Measurements from ENCODE around the gene POU5F1. TPM values are rescaled to one million over a fixed set of nuclear protein-coding genes. Genes with fewer than 3 reads are reported as not detected.

POU5F1 gene
- total RNA-seq, 1 experiment from 2014 or later = 32.7 TPM

DNA sequence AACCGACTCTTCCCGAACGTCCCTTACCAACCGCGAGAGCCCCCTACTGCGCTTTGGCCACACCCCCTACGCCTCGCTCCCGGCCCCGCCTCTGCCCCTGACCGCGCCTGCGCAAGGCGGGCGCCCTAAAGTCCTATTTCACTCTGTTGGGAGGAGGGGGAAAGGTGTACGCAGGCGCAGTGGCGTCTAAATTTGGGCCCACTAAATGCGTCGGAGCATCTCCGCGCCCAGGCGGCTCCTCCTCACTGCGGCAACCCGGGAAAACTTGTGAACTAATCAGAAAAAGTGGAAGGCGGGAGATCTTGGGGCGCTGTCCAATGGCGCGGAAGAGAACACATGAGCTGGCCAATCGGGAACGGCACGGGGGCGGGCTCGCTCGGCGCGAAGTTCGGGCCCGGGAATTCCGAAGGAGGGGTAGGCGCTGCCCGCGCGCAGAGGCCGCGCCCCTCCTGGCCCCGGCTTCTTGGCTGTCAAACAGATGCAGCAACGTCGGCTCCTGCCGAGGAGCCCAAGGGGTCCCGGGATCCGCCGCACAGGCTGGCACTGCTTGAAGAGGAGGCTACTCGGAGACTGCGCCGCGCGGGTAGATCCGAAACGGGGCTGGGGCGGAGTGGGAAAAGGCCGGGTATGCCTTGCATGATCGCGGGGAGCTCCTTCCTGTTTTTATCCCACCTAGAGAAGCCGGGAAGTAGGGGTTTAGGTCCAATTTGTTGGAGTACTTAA, 12.2 kb downstream of the POU5F1 start, which contains the start of gene TCF19:
Gene TCF19, plus strand, starts transcription at position 450 of the 723 bp plus-strand sequence. CDS start 881 bp downstream, outside the sequence.
- no peaks in the 10 kb centered on the region for H3K27me3 Mint-ChIP-seq (ENCODE audit: unreplicated experiment)
- no peaks in the 10 kb centered on the region for H3K9me3 Mint-ChIP-seq (ENCODE audit: low read depth, unreplicated experiment)
- H3K36me3 Mint-ChIP-seq (ENCODE audit: insufficient read depth, unreplicated experiment) = peaks cover 70% of the 10 kb centered on the region
- DNase-seq = peak; percentile 100
- peak within 1 kb of the TSS; percentile 91 for H3K27ac Mint-ChIP-seq (ENCODE audit: unreplicated experiment)
- BruUV-seq (replicated peaks) = no TSS peak
- peak within 1 kb of the TSS; percentile 99 for H3K4me3 Mint-ChIP-seq (ENCODE audit: low read depth, unreplicated experiment)
- TF ChIP-seq, protein P1, sequence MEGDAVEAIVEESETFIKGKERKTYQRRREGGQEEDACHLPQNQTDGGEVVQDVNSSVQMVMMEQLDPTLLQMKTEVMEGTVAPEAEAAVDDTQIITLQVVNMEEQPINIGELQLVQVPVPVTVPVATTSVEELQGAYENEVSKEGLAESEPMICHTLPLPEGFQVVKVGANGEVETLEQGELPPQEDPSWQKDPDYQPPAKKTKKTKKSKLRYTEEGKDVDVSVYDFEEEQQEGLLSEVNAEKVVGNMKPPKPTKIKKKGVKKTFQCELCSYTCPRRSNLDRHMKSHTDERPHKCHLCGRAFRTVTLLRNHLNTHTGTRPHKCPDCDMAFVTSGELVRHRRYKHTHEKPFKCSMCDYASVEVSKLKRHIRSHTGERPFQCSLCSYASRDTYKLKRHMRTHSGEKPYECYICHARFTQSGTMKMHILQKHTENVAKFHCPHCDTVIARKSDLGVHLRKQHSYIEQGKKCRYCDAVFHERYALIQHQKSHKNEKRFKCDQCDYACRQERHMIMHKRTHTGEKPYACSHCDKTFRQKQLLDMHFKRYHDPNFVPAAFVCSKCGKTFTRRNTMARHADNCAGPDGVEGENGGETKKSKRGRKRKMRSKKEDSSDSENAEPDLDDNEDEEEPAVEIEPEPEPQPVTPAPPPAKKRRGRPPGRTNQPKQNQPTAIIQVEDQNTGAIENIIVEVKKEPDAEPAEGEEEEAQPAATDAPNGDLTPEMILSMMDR (IDR thresholded peaks at IDR 0.05; ENCODE audit: unreplicated experiment) = no peak
- intact Hi-C loops (cut with micrococcal nuclease; ENCODE audit: unreplicated experiment) = loop anchor here (2.0 kb wide), 1 partner anchor 20 kb away; no protein-coding TSS in a partner anchor
- CTCF ChIA-PET = interaction anchor here (0.5 to 2.5 kb wide), 19 partner anchors 9 to 1040 kb away, joined by 3 to 11 read pairs (median 4); partner anchors contain the start of gene POU5F1
- peaks cover 53% of the 10 kb centered on the region for H3K4me1 Mint-ChIP-seq (ENCODE audit: low read depth, unreplicated experiment)

- TF ChIP-seq, protein P1 (IDR thresholded peaks at IDR 0.05; ENCODE audit: unreplicated experiment) = no peak
- Mint-ChIP-seq H3K4me3 (ENCODE audit: low read depth, unreplicated experiment) (peak within 1 kb of the TSS; percentile 99), H3K27me3 (ENCODE audit: unreplicated experiment) (no peaks in the 10 kb centered on the region), H3K36me3 (ENCODE audit: insufficient read depth, unreplicated experiment) (peaks cover 73% of the 10 kb centered on the region), H3K9me3 (ENCODE audit: low read depth, unreplicated experiment) (no peaks in the 10 kb centered on the region), H3K27ac (ENCODE audit: unreplicated experiment) (peak within 1 kb of the TSS; percentile 91), H3K4me1 (ENCODE audit: low read depth, unreplicated experiment) (peaks cover 46% of the 10 kb centered on the region)
- no TSS peak for BruUV-seq (replicated peaks)
- CTCF ChIA-PET = interaction anchor here (1.2 to 2.5 kb wide), 11 partner anchors 8 to 209 kb away, joined by 3 to 11 read pairs (median 7); partner anchors contain the start of gene POU5F1
- intact Hi-C loops (cut with micrococcal nuclease; ENCODE audit: unreplicated experiment) = loop anchor here (2.0 kb wide), 1 partner anchor 21 kb away; no protein-coding TSS in a partner anchor
- no peak for DNase-seq
These were observed 12.9 kb downstream of the POU5F1 start, which contains the start of gene CCHCR1 for GRCh38 chr6:31157513-31158139. Gene CCHCR1, minus strand, starts transcription at chr6:31157802. Its CDS starts 202 bp downstream, at chr6:31157600.

DNA sequence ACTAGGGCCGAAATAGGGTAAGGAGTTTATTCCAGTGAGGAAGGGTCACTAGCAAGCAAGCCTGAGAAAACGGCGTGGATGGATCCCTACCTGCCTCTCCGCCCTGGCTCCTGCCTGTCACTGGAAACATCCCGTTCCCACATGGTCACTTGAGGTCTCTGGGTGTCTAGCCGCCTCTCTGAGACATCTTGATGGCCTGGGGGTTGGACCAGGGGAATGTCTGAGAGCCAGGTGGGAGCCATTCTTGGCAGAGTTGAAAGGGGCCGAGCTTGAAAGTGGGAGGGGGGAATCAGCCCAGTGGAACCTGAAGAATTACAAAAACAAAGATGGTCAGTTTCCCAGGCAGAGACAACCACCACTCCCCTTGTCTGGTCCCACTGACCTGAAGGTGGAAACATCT, 13.8 kb downstream of the POU5F1 start:
- peak overlapping the region; percentile 99 for H3K4me3 Mint-ChIP-seq (ENCODE audit: low read depth, unreplicated experiment)
- intact Hi-C loops (cut with micrococcal nuclease; ENCODE audit: unreplicated experiment) = no loop called here
- CTCF ChIA-PET = no interaction called here

DNA sequence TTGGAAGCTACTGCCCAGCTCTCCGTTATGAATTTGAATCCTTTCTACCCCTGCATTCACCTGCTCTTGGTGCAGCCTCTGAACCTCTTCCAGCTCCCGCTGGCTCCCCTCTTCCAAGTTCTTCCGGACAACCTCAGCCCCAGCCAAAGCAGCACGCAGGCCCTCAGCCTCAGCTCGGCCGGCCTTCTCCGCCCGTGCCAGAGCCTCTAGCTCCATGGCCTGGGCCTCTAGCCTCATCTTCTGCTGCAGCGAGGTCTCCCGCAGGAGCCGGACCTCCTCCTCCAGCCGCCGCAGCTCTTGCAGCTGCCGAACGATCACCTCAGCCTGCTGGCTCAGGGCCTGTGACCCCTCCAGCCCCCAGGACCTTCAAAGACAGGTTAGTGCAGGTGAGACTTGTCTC, 16.0 kb downstream of the POU5F1 start:
- BruUV-seq (replicated peaks) = no TSS peak
- CTCF ChIA-PET = no interaction called here
- Mint-ChIP-seq H3K27me3 (ENCODE audit: unreplicated experiment) (no peaks in the 10 kb centered on the region), H3K36me3 (ENCODE audit: insufficient read depth, unreplicated experiment) (peaks cover 66% of the 10 kb centered on the region), H3K4me1 (ENCODE audit: low read depth, unreplicated experiment) (peaks cover 32% of the 10 kb centered on the region), H3K27ac (ENCODE audit: unreplicated experiment) (no peak overlapping the region), H3K9me3 (ENCODE audit: low read depth, unreplicated experiment) (no peaks in the 10 kb centered on the region), H3K4me3 (ENCODE audit: low read depth, unreplicated experiment) (no peak overlapping the region)
- intact Hi-C loops (cut with micrococcal nuclease; ENCODE audit: unreplicated experiment) = no loop called here
- TF ChIP-seq, protein P1 (IDR thresholded peaks at IDR 0.05; ENCODE audit: unreplicated experiment) = no peak
- no peak for DNase-seq

More for the DNA sequence above, 13.8 kb downstream of the POU5F1 start:
- no peak for DNase-seq
- Mint-ChIP-seq H3K36me3 (ENCODE audit: insufficient read depth, unreplicated experiment) (peaks cover 69% of the 10 kb centered on the region), H3K4me1 (ENCODE audit: low read depth, unreplicated experiment) (peaks cover 38% of the 10 kb centered on the region), H3K9me3 (ENCODE audit: low read depth, unreplicated experiment) (no peaks in the 10 kb centered on the region), H3K27ac (ENCODE audit: unreplicated experiment) (no peak overlapping the region), H3K27me3 (ENCODE audit: unreplicated experiment) (no peaks in the 10 kb centered on the region)
- BruUV-seq (replicated peaks) = no TSS peak
- TF ChIP-seq, protein P1 (IDR thresholded peaks at IDR 0.05; ENCODE audit: unreplicated experiment) = no peak

Measured in Calu3 (cell line).